HCT116 (cell line): ENCODE data around the gene RSPH9. TPM values are rescaled to one million over a fixed set of nuclear protein-coding genes. Genes with fewer than 3 reads are reported as not detected.

Source experiments
- ATAC-seq: fragments of 200-7000 bp; cut with Tn5 transposase; 2 replicates; pipeline ENCODE4 v1.9.1; 2020; ENCODE audit warnings: mild to moderate bottlenecking, moderate library complexity
- BruUV-seq: library from RNA; stranded (reverse); fragments of 400-500 nt; replicated peaks from 2 replicates; lab custom pipeline; 2021; lab: Mats Ljungman, UMichigan
- CTCF ChIA-PET: fragments of 300-600 bp; sonication (Branson Sonifier 250); formaldehyde crosslinking; loops from one replicate; lab custom pipeline; 2021; ENCODE audit warnings: antibody characterized with exemption; lab: Charles Lee
- POLR2A ChIA-PET: fragments of 300-600, 350-600 bp; sonication (Branson Sonifier 250); formaldehyde crosslinking; loops from one replicate; lab custom pipeline; 2021; ENCODE audit warnings: antibody characterized with exemption; lab: Charles Lee
- RAD21 ChIA-PET, 2 experiments: fragments of 300-600 bp; sonication (Branson Sonifier 250); formaldehyde crosslinking; loops; one replicate each; lab custom pipeline; 2023; ENCODE audit warnings: low total read pairs in 2 of 2; ENCODE audit not compliant: uncharacterized antibody in 2 of 2, unreplicated experiment in 2 of 2, low non-redundant PET in 1 of 2; lab: Charles Lee
- DNase-seq: peaks from one replicate; pipeline ENCODE4 v3.0.0-alpha.2; 2010; ENCODE audit warnings: low read depth, low spot score
- H2AFZ ChIP-seq: fragments of 200-600 bp; shearing (Covaris generic), sonication (generic); 2 replicates; pipeline ENCODE4 v1.6.1; 2017; ENCODE audit warnings: low read depth, mixed run types, mixed read lengths, antibody characterized with exemption, low read length; ENCODE audit not compliant: poor library complexity, severe bottlenecking
- H3K27ac ChIP-seq: 2 replicates; pipeline ENCODE4 v1.5.1; 2012; ENCODE audit warnings: low read depth, low read length
- H3K27me3 ChIP-seq: fragments of 200-600 bp; sonication (generic); 2 replicates; pipeline ENCODE4 v1.6.1; 2016; ENCODE audit warnings: mixed run types, low read length, mixed read lengths; ENCODE audit not compliant: insufficient read depth
- H3K36me3 ChIP-seq, 2 experiments: fragments of 200-500 bp in 1 of 2; fragments of 200-600 bp in 1 of 2; sonication (Bioruptor generic) in 1 of 2; sonication (generic) in 1 of 2; 2 replicates each; pipeline versions ENCODE4 v1.5.1 to v1.6.1; 2014 to 2016; ENCODE audit warnings: low read length in 2 of 2, inconsistent platforms in 1 of 2, mixed read lengths in 1 of 2, mixed run types in 1 of 2; ENCODE audit not compliant: insufficient read depth in 2 of 2, control insufficient read depth in 1 of 2
- H3K4me1 ChIP-seq, 2 experiments: fragments of 200-600 bp in 1 of 2; sonication (generic) in 1 of 2; 2 replicates each; pipeline versions ENCODE4 v1.5.1 to v1.6.1; 2012 to 2017; ENCODE audit warnings: low read length in 2 of 2, inconsistent platforms in 1 of 2, mild to moderate bottlenecking in 1 of 2, mixed read lengths in 1 of 2, mixed run types in 1 of 2, moderate library complexity in 1 of 2; ENCODE audit not compliant: insufficient read depth in 2 of 2, control insufficient read depth in 1 of 2
- H3K4me2 ChIP-seq: fragments of 200-600 bp; sonication (generic); 2 replicates; pipeline ENCODE4 v1.6.1; 2017; ENCODE audit warnings: mixed run types, low read length, mixed read lengths
- H3K4me3 ChIP-seq, 2 experiments: fragments of 200-600 bp in 1 of 2; sonication (generic) in 1 of 2; replicated peaks in 1 of 2; 2 replicates each; pipeline ENCODE4 v1.5.1; 2011 to 2016; ENCODE audit warnings: low read length in 2 of 2, control low read depth in 1 of 2, low read depth in 1 of 2, mild to moderate bottlenecking in 1 of 2, mixed read lengths in 1 of 2, mixed run types in 1 of 2
- H3K79me2 ChIP-seq: fragments of 200-600 bp; sonication (generic); 2 replicates; pipeline ENCODE4 v1.6.1; 2017; ENCODE audit warnings: mild to moderate bottlenecking, mixed run types, low read length, moderate library complexity, mixed read lengths; ENCODE audit not compliant: insufficient read depth
- H3K9ac ChIP-seq: fragments of 200-600 bp; sonication (generic); 2 replicates; pipeline ENCODE4 v1.6.1; 2016; ENCODE audit warnings: low read length, mixed read lengths
- H3K9me2 ChIP-seq: fragments of 200-600 bp; sonication (generic), shearing (Covaris generic); 2 replicates; pipeline ENCODE4 v1.6.1; 2017; ENCODE audit warnings: mixed run types, mild to moderate bottlenecking, moderate library complexity; ENCODE audit not compliant: insufficient read depth
- H3K9me3 ChIP-seq, 2 experiments: fragments of 200-500 bp in 1 of 2; fragments of 200-600 bp in 1 of 2; sonication (Bioruptor generic) in 1 of 2; sonication (generic) in 1 of 2; 2 replicates each; pipeline ENCODE4 v1.6.1; 2014 to 2017; ENCODE audit warnings: low read length in 2 of 2, mixed read lengths in 2 of 2, inconsistent platforms in 1 of 2, low read depth in 1 of 2, mild to moderate bottlenecking in 1 of 2, mixed run types in 1 of 2, moderate library complexity in 1 of 2; ENCODE audit not compliant: control insufficient read depth in 1 of 2, insufficient read depth in 1 of 2
- H4K20me1 ChIP-seq: fragments of 200-600 bp; sonication (generic), shearing (Covaris generic); 2 replicates; pipeline ENCODE4 v1.6.1; 2017; ENCODE audit warnings: mixed run types, mild to moderate bottlenecking, moderate library complexity; ENCODE audit not compliant: insufficient read depth
- CBX3 ChIP-seq: IDR thresholded peaks from 2 replicates; pipeline ENCODE4 v1.6.1; 2012; ENCODE audit warnings: low read depth
- POLR2AphosphoS5 ChIP-seq: IDR thresholded peaks from 2 replicates; pipeline ENCODE4 v1.6.1; 2011; ENCODE audit warnings: mild to moderate bottlenecking, low read depth, low read length, moderate library complexity
- SIN3A ChIP-seq: IDR thresholded peaks from 2 replicates; pipeline ENCODE4 v1.6.1; 2012; ENCODE audit warnings: low read depth
- SRF ChIP-seq: IDR thresholded peaks from 2 replicates; pipeline ENCODE4 v1.6.1; 2012; ENCODE audit warnings: low read depth
- TCF7L2 ChIP-seq: IDR thresholded peaks from 2 replicates; pipeline ENCODE4 v1.7.0; 2011; ENCODE audit warnings: borderline replicate concordance, inconsistent platforms; ENCODE audit not compliant: insufficient read depth, insufficient read length; ENCODE audit errors: extremely low read depth
- YY1 ChIP-seq: IDR thresholded peaks from 2 replicates; pipeline ENCODE4 v1.6.1; 2011; ENCODE audit warnings: low read length, low read depth, moderate library complexity, mild to moderate bottlenecking; ENCODE audit not compliant: insufficient replicate concordance; ENCODE audit errors: extremely low read depth
- intact Hi-C: fragments of 100-400 bp; cut with micrococcal nuclease; formaldehyde crosslinking; loops from 2 replicates; pipeline ENCODE4 v1.10.0; 2022
- total RNA-seq: library from RNA; stranded (reverse); gene quantifications from one replicate; pipeline ENCODE4 v1.2.1, GENCODE V29; 2021; ENCODE audit not compliant: unreplicated experiment
- TF ChIP-seq, protein P1 (sequence below): IDR thresholded peaks from 2 replicates; pipeline ENCODE4 v1.6.1; 2012; ENCODE audit warnings: low read depth
- TF ChIP-seq, protein P2 (sequence below): IDR thresholded peaks from 2 replicates; pipeline ENCODE4 v1.6.1; 2012

Gene RSPH9
- total RNA-seq, 1 experiment from 2014 or later, result not detected

DNA sequence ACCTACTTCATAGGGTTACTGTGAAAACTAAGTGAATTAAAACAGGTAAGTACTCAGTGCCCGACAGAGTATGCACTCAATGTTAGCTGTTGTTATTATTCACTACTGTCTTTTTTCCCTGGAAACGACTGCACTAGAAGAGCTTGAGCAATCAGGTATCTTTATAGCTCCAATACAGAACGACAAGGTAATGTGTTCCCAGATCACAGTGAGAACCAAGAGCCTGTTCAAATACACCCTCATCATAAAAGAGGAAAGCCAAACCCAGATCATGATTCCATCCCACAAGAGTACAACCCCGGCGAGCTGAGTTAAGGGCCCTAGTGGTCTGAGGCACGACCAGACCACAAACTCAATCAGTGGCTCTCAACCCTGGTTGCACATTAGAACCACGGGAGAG, 32.9 kb downstream of the RSPH9 start (continued):
- TF ChIP-seq, protein P1, sequence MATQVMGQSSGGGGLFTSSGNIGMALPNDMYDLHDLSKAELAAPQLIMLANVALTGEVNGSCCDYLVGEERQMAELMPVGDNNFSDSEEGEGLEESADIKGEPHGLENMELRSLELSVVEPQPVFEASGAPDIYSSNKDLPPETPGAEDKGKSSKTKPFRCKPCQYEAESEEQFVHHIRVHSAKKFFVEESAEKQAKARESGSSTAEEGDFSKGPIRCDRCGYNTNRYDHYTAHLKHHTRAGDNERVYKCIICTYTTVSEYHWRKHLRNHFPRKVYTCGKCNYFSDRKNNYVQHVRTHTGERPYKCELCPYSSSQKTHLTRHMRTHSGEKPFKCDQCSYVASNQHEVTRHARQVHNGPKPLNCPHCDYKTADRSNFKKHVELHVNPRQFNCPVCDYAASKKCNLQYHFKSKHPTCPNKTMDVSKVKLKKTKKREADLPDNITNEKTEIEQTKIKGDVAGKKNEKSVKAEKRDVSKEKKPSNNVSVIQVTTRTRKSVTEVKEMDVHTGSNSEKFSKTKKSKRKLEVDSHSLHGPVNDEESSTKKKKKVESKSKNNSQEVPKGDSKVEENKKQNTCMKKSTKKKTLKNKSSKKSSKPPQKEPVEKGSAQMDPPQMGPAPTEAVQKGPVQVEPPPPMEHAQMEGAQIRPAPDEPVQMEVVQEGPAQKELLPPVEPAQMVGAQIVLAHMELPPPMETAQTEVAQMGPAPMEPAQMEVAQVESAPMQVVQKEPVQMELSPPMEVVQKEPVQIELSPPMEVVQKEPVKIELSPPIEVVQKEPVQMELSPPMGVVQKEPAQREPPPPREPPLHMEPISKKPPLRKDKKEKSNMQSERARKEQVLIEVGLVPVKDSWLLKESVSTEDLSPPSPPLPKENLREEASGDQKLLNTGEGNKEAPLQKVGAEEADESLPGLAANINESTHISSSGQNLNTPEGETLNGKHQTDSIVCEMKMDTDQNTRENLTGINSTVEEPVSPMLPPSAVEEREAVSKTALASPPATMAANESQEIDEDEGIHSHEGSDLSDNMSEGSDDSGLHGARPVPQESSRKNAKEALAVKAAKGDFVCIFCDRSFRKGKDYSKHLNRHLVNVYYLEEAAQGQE, result no peak
- no peak for TF ChIP-seq YY1
- TF ChIP-seq SRF, result no peak
- no peak for TF ChIP-seq POLR2AphosphoS5

DNA sequence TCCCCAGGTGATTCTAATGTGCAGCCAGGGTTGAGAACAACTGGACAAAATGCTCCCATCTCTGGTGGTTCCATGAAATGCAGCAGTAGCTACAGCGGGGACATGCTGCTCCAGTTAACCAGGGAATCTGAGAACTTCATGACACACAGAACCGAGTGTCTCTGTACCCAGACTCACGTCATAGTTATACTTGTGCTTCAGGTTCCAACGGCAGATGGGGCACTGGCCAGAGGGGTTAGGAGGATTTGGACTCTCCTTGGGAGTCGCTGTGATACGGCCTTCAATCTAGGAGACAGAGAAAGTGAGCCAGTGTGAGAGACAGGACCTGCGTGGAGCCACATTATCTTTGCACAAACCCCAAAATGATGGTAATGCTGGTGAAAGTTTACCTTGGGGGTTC, 33.5 kb downstream of the RSPH9 start:
- ATAC-seq (no peak), DNase-seq (no peak)
- ChIA-PET POLR2A (no interaction called here), RAD21 (no interaction called here), CTCF (interaction anchor here (3.6 kb wide), 1 partner anchor 11 kb away, joined by 13 read pairs; no protein-coding TSS in a partner anchor)
- no TSS peak for BruUV-seq
- Histone ChIP-seq H2AFZ (no peak overlapping the region), H3K9me3 (no peaks in the 10 kb centered on the region), H3K9me2 (no peaks in the 10 kb centered on the region), H3K4me3 (no peak overlapping the region), H3K27me3 (no peaks in the 10 kb centered on the region), H3K9ac (no peak overlapping the region), H3K4me2 (no peak overlapping the region), H3K27ac (no peak overlapping the region), H4K20me1 (no peaks in the 10 kb centered on the region), H3K36me3 (peaks cover 34 to 51% of the 10 kb centered on the region in 2 experiments), H3K4me1 (no peaks in the 10 kb centered on the region), H3K79me2 (peaks cover 40% of the 10 kb centered on the region)
- intact Hi-C loops, result no loop called here
- TF ChIP-seq TCF7L2 (no peak), POLR2AphosphoS5 (no peak), SIN3A (no peak), CBX3 (no peak)
- TF ChIP-seq, protein P2, sequence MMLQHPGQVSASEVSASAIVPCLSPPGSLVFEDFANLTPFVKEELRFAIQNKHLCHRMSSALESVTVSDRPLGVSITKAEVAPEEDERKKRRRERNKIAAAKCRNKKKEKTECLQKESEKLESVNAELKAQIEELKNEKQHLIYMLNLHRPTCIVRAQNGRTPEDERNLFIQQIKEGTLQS, result no peak
